Measurements from ENCODE around the gene NDST3.

NDST3 gene

GRCh38 chr4:118082182-118082581 lies 47.9 kb downstream of the NDST3 start:
- no peak for FAIRE-seq

- no peak for FAIRE-seq
These were observed 51.4 kb downstream of the NDST3 start for GRCh38 chr4:118085700-118086099.

DNA sequence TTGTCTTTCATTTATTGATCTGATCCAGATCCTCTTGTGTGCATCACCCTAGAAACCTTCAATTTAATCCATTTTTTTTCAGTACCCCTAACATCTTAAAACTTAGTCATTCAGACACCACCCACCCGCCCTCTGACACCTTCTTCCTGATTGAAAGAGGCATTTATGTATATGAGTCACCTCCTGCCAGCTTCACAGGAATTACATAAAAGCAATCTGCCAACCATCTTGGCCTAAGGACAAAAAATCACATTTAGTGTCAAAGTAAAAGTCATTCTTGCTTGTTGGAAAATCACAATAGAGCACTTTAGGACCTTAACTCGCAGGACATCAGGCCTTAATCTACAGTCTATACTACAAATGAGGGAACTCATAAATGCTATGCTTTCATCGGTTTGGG lies 52.1 kb downstream of the NDST3 start:
- no peak for FAIRE-seq

- no peak for FAIRE-seq
These were observed 53.1 kb downstream of the NDST3 start for GRCh38 chr4:118087366-118087765.

DNA sequence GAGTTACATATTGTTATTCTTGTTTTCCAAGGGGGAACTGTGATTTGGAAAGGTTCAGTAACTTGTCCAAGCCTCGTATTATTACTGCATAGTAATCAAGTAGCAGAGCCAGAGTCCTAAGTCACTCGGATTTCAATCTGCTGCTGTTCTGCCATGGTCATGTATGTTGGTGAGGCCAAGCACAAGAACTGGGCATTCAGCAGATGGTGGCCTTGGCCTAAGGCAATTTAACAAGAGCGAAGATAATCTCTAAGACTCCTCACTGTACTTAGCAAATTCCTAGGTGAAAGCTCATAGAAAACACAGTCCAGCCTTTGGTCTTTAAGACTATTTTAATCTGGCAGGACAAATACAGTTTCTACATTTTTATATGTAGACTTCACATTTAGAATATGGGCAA lies 64.8 kb downstream of the NDST3 start:
- FAIRE-seq, result no peak

GRCh38 chr4:118102195-118102594 lies 67.9 kb downstream of the NDST3 start:
- FAIRE-seq, result no peak

- no peak for FAIRE-seq
These were observed 78.1 kb downstream of the NDST3 start for GRCh38 chr4:118112117-118113046.

GRCh38 chr4:118113220-118113619 lies 78.9 kb downstream of the NDST3 start:
- FAIRE-seq, result no peak

- no peak for FAIRE-seq
These were observed 80.4 kb downstream of the NDST3 start for GRCh38 chr4:118114720-118115119.

GRCh38 chr4:118120120-118120760 lies 86.0 kb downstream of the NDST3 start:
- FAIRE-seq, result no peak

DNA sequence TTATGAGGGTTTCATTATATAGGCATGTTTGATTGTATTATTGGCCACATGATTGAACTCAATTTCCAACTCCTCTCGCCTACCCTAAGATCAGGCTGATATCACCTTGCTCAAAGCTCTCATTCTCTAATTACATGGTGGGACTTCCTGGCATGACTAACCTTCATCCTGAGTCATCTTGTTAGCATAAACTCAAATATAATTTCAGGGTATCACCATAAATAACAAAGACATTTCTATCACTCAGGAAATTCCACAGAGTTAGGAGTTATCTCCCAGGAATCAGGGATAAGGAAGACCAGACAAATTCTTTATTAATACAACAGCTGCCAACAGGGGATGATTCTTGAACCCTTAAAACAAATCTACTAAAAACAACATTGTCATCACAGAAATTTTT lies 90.7 kb downstream of the NDST3 start:
- no peak for FAIRE-seq

DNA sequence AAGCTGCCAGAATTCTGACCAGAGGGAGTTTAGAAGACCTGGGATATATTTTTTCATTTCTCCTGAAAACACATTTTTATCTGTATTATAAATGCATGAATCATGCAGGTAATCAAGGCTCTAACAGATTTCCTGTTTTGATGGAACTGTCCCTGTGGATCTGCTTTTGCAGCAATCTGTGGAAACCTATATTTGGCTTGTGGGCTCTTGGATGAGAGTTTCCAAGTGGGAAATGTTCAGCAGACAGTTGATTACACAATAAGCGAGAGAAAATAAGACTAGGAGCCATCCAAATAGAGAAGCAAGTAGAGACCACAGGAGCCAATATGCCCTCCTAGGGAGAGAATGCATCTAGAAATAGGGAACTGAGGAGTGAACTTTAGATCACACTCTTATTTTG lies 105.0 kb downstream of the NDST3 start:
- no peak for FAIRE-seq

DNA sequence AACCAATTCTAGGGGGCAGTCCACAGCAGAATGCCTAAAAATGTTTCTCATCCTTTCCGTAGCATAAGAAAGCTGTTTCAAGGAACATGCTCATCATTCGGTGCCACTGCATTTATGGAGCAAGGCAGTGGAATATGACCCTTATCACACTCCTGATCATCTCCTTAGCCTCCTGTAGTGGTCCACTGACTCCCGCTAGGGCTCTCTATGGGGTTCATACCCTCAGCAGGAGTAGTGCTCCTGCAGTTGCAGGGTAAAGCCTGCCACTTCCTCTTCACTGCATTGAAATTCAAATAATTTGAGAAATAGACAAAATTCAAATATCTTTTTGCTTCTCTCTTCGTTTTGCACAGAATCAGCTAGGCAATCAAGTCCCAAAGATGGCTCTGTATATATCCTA lies 107.0 kb downstream of the NDST3 start:
- FAIRE-seq, result no peak

GRCh38 chr4:118154649-118155048 lies 120.4 kb downstream of the NDST3 start:
- FAIRE-seq, result no peak

DNA sequence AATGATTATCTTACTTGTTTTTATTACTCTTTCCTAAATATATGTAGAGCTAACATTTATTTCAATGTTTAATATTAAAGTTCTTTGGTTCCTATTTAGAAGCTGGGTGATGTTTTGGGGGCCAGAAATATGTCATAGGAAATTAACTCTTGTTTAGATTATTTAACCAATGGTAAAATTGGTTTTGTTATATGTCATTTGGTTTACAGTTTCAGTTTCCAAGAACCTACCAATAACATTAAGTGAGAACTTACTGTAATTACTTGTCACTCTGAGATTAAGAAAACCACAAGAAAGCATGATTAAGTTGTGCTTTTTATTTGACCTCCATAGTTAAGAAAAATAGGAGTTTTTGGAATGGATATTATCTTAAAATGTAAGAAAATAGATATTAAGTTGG lies 121.2 kb downstream of the NDST3 start:
- no peak for FAIRE-seq

DNA sequence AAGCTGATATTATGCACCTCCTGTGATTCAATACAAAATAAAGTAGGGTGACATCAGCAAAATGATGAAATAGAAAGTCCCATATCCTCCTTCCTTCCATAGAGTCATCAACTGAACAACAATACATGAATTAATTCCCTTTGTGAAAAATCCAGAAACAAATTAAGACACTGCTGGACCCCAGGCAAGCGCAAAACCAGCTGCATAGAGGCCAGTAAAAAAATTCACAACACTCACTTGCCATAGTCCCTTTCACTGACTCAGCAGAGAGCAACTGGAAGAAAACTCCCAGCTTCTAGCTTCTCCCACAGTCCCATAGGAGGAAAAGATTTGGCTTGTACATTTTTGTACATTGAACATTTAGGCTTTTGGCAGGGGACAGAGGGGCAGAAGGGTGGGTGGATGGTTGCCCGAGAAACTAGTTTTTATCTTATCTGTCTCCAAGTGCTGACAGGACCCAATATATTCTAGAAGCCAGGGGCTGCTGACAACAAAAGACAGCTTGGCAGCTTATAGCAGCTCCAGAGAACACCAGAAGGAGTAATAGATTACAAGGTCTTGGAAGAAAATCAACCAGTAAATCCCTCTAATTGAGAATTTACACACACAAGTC lies 124.6 kb downstream of the NDST3 start:
- no peak for FAIRE-seq

DNA sequence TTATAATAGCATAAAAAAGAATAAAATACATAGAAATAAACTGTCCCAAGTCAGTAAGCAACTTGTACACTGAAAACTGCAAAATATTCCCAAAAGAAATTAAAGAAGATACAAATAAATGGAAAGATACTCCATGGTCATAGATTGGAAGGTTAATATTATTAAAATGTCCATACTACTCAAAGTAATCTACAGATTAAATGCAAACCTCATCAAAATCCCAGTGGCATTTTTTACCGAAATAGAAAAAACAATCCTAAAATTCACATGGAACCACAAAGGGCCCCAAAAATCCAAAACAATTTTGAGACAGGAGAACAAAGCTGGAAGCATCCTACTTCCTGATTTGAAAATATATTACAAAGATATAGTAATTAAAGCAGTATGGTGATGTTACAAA lies 133.0 kb downstream of the NDST3 start:
- no peak for FAIRE-seq

GRCh38 chr4:118171381-118171780 lies 137.1 kb downstream of the NDST3 start:
- no peak for FAIRE-seq

DNA sequence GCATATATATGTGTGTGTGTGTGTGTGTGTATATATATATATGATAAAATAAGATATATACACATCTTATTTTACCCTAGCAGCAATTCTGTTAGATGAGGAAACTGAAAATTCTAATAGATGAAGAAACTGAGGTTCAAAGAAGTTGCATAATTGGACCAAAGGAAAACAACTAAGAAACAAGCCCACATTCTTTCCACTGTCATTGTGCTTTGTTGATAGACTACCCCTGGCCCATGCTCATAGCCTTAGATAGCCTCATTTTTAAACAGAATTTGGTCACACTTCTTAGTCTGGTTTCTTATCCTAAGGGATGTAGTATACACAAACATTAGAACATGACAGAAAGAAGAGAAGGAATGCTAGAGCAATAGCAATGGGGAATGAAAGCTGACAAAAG lies 138.8 kb downstream of the NDST3 start:
- no peak for FAIRE-seq

DNA sequence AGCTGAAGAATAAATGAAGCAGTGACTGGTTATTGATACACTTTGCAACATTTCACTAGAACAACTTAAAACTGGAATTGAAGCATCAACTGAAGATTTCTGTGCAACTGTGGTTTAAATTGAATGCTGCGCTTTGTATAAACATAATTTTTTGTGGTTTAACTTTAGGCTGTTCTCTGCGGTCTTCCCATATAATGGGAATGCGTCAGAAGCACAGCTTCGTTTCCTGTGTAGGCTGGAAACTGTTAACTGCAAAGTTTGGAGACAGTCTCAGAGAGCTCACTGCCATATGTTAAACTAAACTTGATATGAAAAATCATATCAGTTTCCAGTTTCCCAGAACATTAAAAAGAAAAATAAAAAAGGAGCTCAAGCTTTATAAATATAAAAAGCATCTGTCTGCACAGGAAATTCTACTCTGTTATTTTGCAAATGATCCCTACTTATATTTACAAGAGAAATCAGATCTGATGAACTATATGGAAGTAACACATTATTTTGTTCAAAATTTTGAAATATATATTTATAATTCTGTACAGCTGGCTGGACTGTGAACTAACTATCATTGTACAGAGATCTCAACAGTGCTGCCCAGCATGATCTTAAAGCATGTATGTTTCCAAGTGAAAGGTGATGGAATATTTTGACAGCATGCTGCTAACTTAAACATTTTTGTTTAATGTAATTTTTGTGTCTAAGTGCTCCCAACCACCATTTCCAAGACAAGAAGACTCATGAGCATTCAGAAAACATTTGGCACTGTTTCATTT lies 139.9 kb downstream of the NDST3 start:
- no peak for FAIRE-seq

GRCh38 chr4:118175506-118175905 lies 141.2 kb downstream of the NDST3 start:
- no peak for FAIRE-seq

DNA sequence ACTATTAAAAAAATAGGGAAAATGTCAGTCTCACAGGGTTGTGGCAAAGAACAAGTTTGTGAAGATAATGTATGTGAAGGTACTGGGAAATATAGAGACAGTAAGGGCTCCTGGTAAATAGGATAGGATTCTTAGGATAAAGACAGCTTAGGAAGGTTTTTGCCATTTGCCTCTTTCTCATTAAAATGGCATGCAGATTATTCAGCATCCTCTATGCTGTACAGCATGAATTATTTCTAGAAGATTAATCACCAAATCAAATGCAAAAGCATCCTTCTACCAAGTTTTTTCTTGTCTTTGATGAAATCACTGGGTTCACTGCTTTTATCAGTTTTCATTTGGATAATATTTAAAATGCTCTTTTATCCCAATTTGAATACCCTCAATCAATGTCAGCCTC lies 142.8 kb downstream of the NDST3 start:
- FAIRE-seq, result no peak

DNA sequence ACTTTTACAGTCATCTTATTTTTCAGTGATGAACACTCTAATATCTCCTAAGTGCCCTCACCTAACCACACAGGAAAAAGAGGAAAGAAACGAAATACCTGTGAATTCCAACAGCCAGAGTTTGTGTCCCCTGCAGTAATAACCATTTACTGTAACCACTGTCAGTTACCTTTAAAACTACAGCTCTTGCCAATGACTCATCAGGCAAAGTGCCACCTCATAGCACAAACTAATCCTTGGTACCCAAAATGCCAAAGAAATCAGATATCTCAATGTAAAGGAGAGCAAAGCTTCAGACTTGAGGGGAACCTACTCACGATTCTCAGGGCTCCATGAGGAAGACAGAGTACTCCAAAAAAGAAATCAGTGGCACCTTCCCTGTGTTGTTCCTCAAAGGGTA lies 146.5 kb downstream of the NDST3 start:
- FAIRE-seq, result no peak
